Measurements from ENCODE around the gene NF2.
A peak's percentile ranks its signal among the peaks of the same experiment; 100 is the strongest.

The NF2 gene

GRCh38 chr22:29695129-29695926 lies 91.9 kb downstream of the NF2 start:
- TF ChIP-seq TSHZ2 (CRISPR knock-in tag; IDR thresholded peaks at IDR 0.05) (peak; percentile 23; the same call in 1 of the 2 replicates), RARB (CRISPR knock-in tag; IDR thresholded peaks at IDR 0.05) (no peak), SNAI2 (CRISPR knock-in tag; IDR thresholded peaks at IDR 0.05) (no peak), ESRRG (CRISPR knock-in tag; IDR thresholded peaks at IDR 0.05) (no peak)
- ATAC-seq: no peak; the same call in 2 of the 3 replicates

- TF ChIP-seq ZNF565 (CRISPR knock-in tag; conservative IDR thresholded peaks at IDR 0.05; ENCODE audit: low read depth) (no peak), TSHZ2 (CRISPR knock-in tag; IDR thresholded peaks at IDR 0.05) (no peak), POU6F1 (CRISPR knock-in tag; IDR thresholded peaks at IDR 0.05; ENCODE audit: borderline replicate concordance, low read depth) (no peak), CSRNP3 (CRISPR knock-in tag; IDR thresholded peaks at IDR 0.05) (no peak), GLIS3 (CRISPR knock-in tag; IDR thresholded peaks at IDR 0.05) (no peak), ZC3H10 (CRISPR knock-in tag; IDR thresholded peaks at IDR 0.05) (no peak), PPARA (CRISPR knock-in tag; IDR thresholded peaks at IDR 0.05; ENCODE audit: borderline replicate concordance) (no peak), ISL1 (CRISPR knock-in tag; IDR thresholded peaks at IDR 0.05) (no peak), ESRRG (CRISPR knock-in tag; IDR thresholded peaks at IDR 0.05) (no peak), PATZ1 (CRISPR knock-in tag; IDR thresholded peaks at IDR 0.05; ENCODE audit: borderline replicate concordance) (no peak), CSDC2 (CRISPR knock-in tag; IDR thresholded peaks at IDR 0.05) (no peak), RARB (CRISPR knock-in tag; IDR thresholded peaks at IDR 0.05) (no peak), TCF4 (CRISPR knock-in tag; IDR thresholded peaks at IDR 0.05; ENCODE audit: borderline replicate concordance) (no peak)
- ATAC-seq: no peak
These were observed 94.6 kb downstream of the NF2 start for GRCh38 chr22:29697853-29698598.

- TF ChIP-seq CSDC2 (CRISPR knock-in tag; IDR thresholded peaks at IDR 0.05) (no peak), OSR1 (CRISPR knock-in tag; IDR thresholded peaks at IDR 0.05) (no peak), CSRNP3 (CRISPR knock-in tag; IDR thresholded peaks at IDR 0.05) (no peak), TCF4 (CRISPR knock-in tag; IDR thresholded peaks at IDR 0.05; ENCODE audit: borderline replicate concordance) (no peak), ISL1 (CRISPR knock-in tag; IDR thresholded peaks at IDR 0.05) (no peak), GLIS3 (CRISPR knock-in tag; IDR thresholded peaks at IDR 0.05) (no peak), ZNF565 (CRISPR knock-in tag; conservative IDR thresholded peaks at IDR 0.05; ENCODE audit: low read depth) (no peak), BACH2 (CRISPR knock-in tag; IDR thresholded peaks at IDR 0.05; ENCODE audit: borderline replicate concordance) (no peak)
- ATAC-seq: peak; percentile 2; the same call in 1 of the 3 replicates
These were observed 96.9 kb downstream of the NF2 start for GRCh38 chr22:29700206-29700899.

All from SK-N-SH treated with all-trans-retinoic acid at 6 μM for 48 hours (cell line).